Stimulated activated naive CD8-positive, alpha-beta T cell treated with anti-CD3 and anti-CD28 coated beads, Interleukin-15, amount 100 ng/mL, for 72 hours (primary cell): ENCODE data around the gene ZNF677.
A peak's percentile ranks its signal among the peaks of the same experiment; 100 is the strongest.
"Not testable (repeated sequence)": the region's sequence is repeated elsewhere in the genome, so short reads cannot be mapped to it uniquely, and the experiment has no call there.

ENCODE experiments used
- ATAC-seq: fragments of 150-1000 bp; cut with Tn5 transposase; 2 replicates; pipeline ENCODE4 v1.10.0; 2021; ENCODE audit warnings: mild to moderate bottlenecking, moderate library complexity
- DNase-seq, 2 donors: peaks; one replicate each; pipeline ENCODE4 v3.0.0; 2021 to 2022
- H3K27ac Mint-ChIP-seq, 2 donors: one replicate each; pipeline ENCODE4 v1.8.0; 2022; ENCODE audit warnings: mild to moderate bottlenecking in 2 of 2, mixed read lengths in 2 of 2, moderate library complexity in 2 of 2
- H3K27me3 Mint-ChIP-seq: one replicate; pipeline ENCODE4 v1.8.0; 2022; ENCODE audit warnings: mixed read lengths
- H3K4me1 Mint-ChIP-seq: one replicate; pipeline ENCODE4 v1.8.0; 2022; ENCODE audit warnings: mild to moderate bottlenecking, mixed read lengths
- H3K4me3 Mint-ChIP-seq, 2 donors: one replicate each; pipeline ENCODE4 v1.8.0; 2022; ENCODE audit warnings: mild to moderate bottlenecking in 2 of 2, mixed read lengths in 2 of 2, moderate library complexity in 1 of 2
- H3K9me3 Mint-ChIP-seq, 2 donors: one replicate each; pipeline ENCODE4 v1.8.0; 2022; ENCODE audit warnings: mixed read lengths in 2 of 2

Gene ZNF677

DNA sequence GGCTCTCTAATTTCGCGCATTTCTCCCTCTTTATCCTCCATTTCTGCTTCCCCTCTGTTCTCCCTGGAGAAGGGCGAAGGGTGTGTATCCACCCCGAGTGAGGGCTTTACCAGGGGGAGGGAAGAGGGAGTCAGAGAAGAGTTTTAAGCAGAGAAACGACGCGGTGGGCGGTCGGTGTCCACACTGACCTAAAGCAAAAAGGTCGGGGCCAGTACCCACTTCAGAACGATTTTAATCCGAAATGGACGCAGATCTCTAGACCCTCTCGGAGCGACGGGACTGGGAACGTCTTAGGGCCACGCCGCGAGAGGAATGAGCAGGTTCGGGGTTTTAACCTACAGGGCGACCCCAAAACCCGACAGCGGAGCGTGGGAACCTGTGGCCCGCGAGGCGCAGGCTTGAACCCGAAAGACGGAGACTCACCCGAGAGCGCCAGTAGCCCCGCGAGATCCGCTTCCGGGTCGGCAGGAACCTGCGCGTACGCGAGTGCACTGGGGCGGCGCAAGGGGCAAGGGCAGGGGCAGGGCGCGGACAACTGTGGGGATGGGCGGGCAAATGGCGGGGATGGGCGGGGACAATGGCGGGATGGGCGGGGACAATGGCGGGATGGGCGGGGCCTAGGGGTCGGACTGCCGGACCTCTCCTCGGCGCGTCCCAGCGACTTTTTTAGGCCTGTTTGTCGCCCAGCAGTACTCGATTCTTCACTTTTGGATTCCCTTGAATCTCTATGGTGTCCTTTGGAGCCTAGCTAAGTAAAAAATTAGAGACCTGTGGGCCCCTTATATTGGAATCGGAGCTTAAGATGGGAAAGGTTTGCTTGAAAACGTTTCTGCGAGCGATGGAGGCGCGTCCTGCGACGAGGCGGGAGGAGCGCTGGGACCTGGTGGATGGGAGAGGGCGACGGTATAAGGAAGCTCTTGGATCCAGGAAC, at the start of gene ZNF677:
Gene ZNF677 (minus strand): TSS at position 463 of the 931 bp plus-strand sequence. CDS start 3,323 bp downstream, outside the sequence.
- H3K4me1 Mint-ChIP-seq, result peaks cover 13% of the 10 kb centered on the region
- peak within 1 kb of the TSS; percentile 83 to 87 for H3K4me3 Mint-ChIP-seq
- peak; percentile 84 to 93 for DNase-seq
- peaks cover 35 to 59% of the 10 kb centered on the region in 2 donors for H3K9me3 Mint-ChIP-seq
- H3K27ac Mint-ChIP-seq, result peak within 1 kb of the TSS; percentile 65 to 84
- no peaks in the 10 kb centered on the region for H3K27me3 Mint-ChIP-seq
- ATAC-seq, result peak; percentile 100

DNA sequence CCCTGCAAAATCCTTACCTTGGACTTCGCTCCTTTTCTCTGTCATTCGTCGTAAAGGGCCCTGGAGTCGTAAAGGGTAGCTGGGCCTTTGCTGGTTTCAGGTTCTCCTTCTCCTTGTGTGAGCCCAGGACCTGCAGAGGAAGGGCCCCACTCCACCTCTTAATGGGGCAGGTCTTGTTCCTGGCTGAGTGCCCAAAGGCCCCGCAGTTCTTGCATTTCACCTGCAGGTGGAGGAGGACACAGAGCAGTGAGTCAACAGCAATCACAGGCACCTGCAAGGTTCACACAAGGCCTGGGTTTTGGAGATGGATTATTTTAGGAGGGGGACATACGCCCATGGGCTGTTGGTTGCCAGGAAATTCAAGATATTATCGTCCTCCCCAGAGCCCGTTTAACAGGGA, 46.7 kb upstream of the ZNF677 start:
- H3K27ac Mint-ChIP-seq, H3K4me1 Mint-ChIP-seq: not testable (repeated sequence)
- peaks cover 7 to 45% of the 10 kb centered on the region in 2 donors for H3K9me3 Mint-ChIP-seq

DNA sequence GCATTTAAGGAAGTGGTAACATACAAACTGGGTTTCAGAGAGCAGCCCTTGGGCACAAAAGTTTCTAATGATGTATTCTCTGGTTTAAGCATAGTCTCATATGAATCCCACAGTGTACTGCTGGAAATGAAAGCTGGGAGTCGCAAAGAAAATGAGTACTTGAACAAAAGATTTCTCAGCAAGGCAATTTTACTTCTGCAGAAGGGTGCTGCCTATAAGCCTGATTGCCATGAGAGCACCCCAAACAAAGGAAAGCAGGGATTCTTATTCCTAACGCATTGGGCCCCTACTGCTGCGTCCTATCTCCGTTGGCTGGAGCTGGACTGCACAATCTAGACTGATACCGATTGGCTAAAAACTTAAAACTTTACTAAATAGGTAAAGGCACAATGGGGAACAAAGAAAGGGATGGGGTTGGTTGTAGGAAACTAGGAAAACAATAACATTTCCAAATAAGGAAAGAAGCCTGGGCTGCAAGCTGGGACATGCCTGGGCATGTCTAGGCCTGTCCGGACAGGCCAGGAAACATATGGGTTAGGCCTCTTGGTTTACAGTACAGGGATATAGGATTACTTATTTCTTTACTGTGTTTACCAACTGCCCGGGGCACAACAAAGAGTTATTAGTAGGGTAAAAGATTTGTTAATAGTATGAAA, 40.2 kb upstream of the ZNF677 start:
- no peaks in the 10 kb centered on the region for H3K4me1 Mint-ChIP-seq
- H3K27me3 Mint-ChIP-seq, result no peaks in the 10 kb centered on the region
- H3K9me3 Mint-ChIP-seq, result peaks cover 35 to 58% of the 10 kb centered on the region in 2 donors
- no peak for ATAC-seq
- DNase-seq, result no peak
- H3K4me3 Mint-ChIP-seq, result no peak overlapping the region
- H3K27ac Mint-ChIP-seq, result peak overlapping the region; percentile 37 to 48

More for the DNA sequence above, 46.7 kb upstream of the ZNF677 start:
- DNase-seq, H3K4me3 Mint-ChIP-seq, ATAC-seq: not testable (repeated sequence)
- H3K27me3 Mint-ChIP-seq, result peaks cover 16% of the 10 kb centered on the region

DNA sequence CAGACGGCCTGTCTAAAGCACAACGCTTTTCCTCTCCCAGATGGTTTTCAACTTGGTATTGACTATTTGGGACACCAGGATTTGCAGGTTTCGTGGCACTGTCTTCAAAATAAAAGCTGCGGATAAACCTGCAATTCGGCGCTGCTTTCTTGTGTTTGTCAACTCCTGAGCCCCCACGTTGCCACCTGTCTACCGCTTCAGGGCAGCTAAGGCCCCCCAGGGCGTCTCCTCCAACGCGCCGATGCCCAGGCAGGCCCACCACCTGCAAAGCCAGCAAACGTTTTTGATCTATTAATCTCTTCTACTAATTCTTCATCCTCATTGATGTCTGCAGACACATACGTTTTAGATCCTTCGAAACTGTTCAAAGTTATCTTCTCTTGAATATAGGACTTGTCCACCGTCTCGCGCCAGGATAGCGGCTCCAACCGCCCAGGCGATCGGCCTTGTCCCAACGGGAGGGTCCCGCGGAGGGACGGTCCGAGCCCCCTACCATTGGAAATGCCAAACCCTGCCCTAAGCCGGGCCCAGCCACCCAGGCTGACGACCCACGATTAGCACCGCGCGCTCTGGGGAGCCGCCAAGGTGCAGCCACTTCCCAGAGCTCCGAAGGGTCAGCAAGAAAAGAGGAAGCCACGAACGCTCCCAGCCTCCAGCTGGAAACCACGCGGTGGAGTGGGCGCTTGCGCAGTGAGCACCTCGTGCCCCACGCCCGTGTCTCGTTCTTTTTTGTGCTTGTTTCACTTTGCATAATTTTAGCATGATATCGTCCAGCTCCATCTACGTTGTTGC, 36.3 kb upstream of the ZNF677 start:
- ATAC-seq (no peak), DNase-seq (no peak)
- Mint-ChIP-seq H3K9me3 (peaks cover 36 to 60% of the 10 kb centered on the region in 2 donors), H3K27ac (peak overlapping the region in 1 of 2 donors; percentile 7), H3K4me3 (no peak overlapping the region), H3K4me1 (no peaks in the 10 kb centered on the region), H3K27me3 (no peaks in the 10 kb centered on the region)

DNA sequence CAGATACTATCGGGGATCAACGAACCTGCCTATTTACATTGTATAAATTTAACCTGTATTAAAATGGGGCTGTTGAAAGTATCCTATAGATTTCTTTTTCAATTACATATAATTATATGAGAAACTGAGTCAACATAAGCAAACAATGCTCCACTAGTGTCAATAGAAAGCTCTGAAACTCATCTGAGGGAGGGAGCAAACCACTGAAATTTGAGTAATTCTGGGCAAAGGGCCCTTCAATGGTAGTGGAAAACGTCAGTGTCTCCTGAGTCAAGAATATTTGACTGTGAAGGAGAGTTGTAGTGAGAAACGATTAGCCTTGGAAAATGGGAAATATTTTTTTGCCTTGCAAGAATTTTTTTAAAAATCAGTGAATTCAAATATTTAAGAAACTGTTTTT, 30.4 kb upstream of the ZNF677 start:
- ATAC-seq (no peak), DNase-seq (no peak)
- H3K9me3 Mint-ChIP-seq, result peaks cover 21 to 30% of the 10 kb centered on the region in 2 donors
- H3K4me1 Mint-ChIP-seq, result no peaks in the 10 kb centered on the region
- H3K27ac Mint-ChIP-seq, result no peak overlapping the region
- no peak overlapping the region for H3K4me3 Mint-ChIP-seq
- H3K27me3 Mint-ChIP-seq, result no peaks in the 10 kb centered on the region

DNA sequence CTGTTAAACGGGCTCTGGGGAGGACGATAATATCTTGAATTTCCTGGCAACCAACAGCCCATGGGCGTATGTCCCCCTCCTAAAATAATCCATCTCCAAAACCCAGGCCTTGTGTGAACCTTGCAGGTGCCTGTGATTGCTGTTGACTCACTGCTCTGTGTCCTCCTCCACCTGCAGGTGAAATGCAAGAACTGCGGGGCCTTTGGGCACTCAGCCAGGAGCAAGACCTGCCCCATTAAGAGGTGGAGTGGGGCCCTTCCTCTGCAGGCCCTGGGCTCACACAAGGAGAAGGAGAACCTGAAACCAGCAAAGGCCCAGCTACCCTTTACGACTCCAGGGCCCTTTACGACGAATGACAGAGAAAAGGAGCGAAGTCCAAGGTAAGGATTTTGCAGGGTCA, 27.3 kb upstream of the ZNF677 start:
- H3K27me3 Mint-ChIP-seq, H3K4me1 Mint-ChIP-seq, ATAC-seq, H3K27ac Mint-ChIP-seq, H3K4me3 Mint-ChIP-seq: not testable (repeated sequence)
- DNase-seq, result peak in 1 of 2 donors; percentile 8
- peaks cover 26 to 41% of the 10 kb centered on the region in 2 donors for H3K9me3 Mint-ChIP-seq

DNA sequence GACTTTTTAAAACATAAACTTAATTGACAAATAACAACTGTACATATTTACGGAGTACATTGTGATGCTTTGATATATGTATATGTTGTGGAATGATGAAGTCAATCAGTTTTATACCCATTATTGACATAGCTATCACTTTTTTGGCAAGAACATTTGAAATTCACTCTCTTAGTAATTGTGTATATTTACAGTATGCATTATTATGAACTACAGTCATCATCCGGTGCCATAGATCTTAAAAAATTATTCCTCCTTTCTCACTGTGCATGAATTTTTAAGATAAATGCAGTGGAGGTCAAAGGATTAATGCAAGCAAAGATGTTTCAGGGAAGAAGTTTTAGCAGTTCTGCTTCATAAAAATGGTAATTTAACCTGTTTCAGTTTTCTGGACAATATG, 20.8 kb upstream of the ZNF677 start:
- ATAC-seq, result no peak
- Mint-ChIP-seq H3K4me3 (no peak overlapping the region), H3K27ac (no peak overlapping the region), H3K27me3 (no peaks in the 10 kb centered on the region), H3K9me3 (peaks cover 46 to 68% of the 10 kb centered on the region in 2 donors), H3K4me1 (no peaks in the 10 kb centered on the region)
- DNase-seq, result no peak

DNA sequence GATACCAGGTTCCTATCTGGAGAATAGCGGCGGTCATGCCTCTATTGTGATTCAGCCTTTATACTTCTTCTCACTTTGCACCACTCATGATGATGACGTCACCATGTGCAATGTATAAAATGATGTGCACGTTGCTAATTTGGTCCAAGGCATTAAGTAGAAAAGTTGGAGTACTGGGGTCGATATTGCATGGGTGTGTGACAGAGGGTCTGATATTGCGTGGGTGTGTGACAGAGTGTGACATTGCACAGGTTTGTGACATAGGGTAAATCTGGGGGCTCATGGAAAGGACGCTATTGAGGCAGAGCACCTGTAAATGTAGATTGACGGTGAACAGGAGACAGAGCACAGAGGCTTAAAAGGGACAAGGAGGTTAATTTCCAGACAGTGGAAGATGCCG, 17.4 kb upstream of the ZNF677 start:
- Mint-ChIP-seq H3K4me3 (no peak overlapping the region), H3K27me3 (no peaks in the 10 kb centered on the region), H3K27ac (no peak overlapping the region), H3K4me1 (no peaks in the 10 kb centered on the region), H3K9me3 (peaks cover 39 to 48% of the 10 kb centered on the region in 2 donors)
- no peak for ATAC-seq
- DNase-seq, result no peak

DNA sequence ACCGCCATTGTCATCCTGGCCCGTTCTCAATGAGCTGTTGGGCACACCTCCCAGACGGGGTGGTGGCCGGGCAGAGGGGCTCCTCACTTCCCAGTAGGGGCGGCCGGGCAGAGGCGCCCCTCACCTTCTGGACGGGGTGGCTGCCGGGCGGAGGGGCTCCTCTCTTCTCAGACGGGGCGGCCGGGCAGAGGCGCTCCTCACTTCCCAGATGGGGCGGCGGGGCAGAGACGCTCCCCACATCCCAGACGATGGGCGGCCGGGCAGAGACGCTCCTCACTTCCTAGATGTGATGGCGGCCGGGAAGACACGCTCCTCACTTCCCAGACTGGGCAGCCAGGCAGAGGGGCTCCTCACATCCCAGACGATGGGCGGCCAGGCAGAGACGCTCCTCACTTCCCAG, 15.2 kb upstream of the ZNF677 start:
- DNase-seq, H3K4me3 Mint-ChIP-seq, H3K27ac Mint-ChIP-seq, ATAC-seq, H3K27me3 Mint-ChIP-seq, H3K4me1 Mint-ChIP-seq: not testable (repeated sequence)
- H3K9me3 Mint-ChIP-seq, result peaks cover 37 to 49% of the 10 kb centered on the region in 2 donors

DNA sequence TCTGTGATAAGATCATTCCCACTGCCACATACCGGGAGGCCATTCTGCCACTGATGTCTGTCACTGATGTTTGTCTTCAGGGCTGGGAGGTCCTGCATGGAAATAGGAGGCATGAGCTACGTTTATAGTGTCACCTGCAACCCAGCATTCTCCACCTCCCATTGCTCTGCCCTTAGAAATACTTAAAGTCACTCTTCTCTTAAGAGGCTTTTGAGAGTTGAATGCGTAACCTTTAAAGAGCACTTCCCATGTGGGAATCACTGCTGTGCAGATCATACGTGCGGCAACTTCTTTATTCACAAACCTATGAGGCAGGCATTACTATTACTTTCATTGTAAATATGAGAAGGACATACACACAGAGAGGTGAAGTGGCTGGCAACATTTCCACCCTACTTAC, 12.9 kb upstream of the ZNF677 start, which contains the start of gene VN1R4:
Gene VN1R4 (minus strand): TSS at position 101 of the 400 bp plus-strand sequence. CDS start 58 bp downstream, at position 43.
- H3K9me3 Mint-ChIP-seq, result peaks cover 47 to 49% of the 10 kb centered on the region in 2 donors
- DNase-seq, H3K27me3 Mint-ChIP-seq, H3K27ac Mint-ChIP-seq, H3K4me3 Mint-ChIP-seq, H3K4me1 Mint-ChIP-seq, ATAC-seq: not testable (repeated sequence)

DNA sequence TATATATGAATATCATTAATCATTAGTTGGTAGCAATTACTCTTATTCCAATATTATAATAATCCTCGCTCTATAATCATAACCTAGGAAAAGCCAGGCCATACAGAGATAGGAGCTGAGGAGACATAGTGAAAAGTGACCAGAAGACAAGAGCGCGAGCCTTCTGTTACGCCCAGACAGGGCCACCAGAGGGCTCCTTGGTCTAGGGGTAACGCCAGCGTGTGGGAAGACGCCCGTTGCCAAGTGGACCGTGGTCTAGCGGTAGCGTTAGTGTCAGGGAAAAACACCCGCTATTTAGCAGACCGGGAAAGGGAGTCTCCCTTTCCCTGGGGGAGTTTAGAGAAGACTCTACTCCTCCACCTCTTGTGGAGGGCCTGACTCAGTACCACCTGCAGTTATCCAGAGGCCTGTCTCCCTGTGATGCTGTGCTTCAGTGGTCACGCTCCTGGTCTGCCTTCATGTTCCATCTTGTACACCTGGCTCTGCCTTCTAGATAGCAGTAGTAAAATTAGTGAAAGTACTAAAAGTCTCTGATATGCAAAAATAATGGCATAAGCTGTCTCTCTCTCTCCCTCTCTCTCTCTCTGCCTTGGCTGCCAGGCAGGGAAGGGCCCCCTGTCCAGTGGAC, 3.2 kb upstream of the ZNF677 start, which contains the start of gene VN1R2:
Gene VN1R2 (plus strand): TSS at position 578 of the 628 bp plus-strand sequence. CDS start 84 bp downstream, outside the sequence.
- not testable (repeated sequence) for H3K27ac Mint-ChIP-seq, H3K27me3 Mint-ChIP-seq, ATAC-seq, H3K4me3 Mint-ChIP-seq
- DNase-seq, result peak in 1 of 2 donors; percentile 10
- Mint-ChIP-seq H3K4me1 (peaks cover 13% of the 10 kb centered on the region), H3K9me3 (peaks cover 16 to 42% of the 10 kb centered on the region in 2 donors)

DNA sequence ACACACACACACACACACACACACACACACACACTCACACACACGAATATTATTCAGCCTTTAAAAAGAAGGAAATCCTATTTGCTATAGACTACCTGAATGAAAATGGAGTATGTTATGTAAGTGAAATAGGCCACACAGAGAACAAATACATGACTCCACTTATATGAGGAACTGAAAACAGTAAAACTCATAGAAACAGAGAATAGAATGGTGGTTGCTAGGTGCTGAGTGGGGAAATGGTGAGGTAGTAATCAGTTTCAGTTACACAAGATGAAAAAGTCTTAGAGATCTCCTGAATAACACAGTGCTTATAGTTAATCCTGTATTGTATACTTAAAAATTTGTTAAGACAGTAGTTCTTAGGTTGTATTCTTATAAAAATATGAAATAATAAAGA, 8.2 kb downstream of the ZNF677 start:
- Mint-ChIP-seq H3K4me1 (no peaks in the 10 kb centered on the region), H3K4me3 (no peak overlapping the region), H3K27me3 (no peaks in the 10 kb centered on the region), H3K27ac (no peak overlapping the region), H3K9me3 (peaks cover 63 to 65% of the 10 kb centered on the region in 2 donors)
- DNase-seq (no peak), ATAC-seq (no peak)

DNA sequence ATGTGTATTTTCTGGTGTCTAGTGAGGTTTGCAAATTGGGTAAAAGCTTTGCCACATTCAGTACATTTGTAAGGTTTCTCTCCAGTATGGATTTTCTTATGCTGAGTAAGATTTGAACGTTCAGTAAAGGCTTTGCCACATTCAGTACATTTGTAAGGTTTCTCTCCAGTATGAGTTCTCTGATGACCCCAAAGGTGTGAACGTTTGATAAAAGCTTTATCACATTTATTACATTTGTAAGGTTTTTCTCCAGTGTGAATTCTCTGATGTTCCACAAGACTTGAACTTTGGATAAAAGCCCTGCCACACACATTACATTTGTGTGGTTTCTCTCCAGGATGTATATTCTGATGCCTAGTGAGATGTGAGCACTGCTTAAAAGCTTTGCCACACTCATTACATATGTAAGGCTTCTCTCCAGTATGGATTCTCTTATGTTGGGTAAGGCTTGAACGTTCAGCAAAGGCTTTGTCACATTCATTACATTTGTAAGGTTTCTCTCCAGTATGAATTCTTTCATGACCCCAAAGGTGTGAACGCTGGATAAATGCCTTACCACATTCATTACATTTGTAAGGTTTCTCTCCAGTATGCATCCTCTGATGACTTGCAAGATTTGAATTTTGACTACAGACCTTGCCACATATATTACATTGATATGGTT, 17.4 kb downstream of the ZNF677 start:
- no peak for DNase-seq
- H3K4me1 Mint-ChIP-seq, result no peaks in the 10 kb centered on the region
- ATAC-seq, result no peak
- H3K27ac Mint-ChIP-seq, result no peak overlapping the region
- no peaks in the 10 kb centered on the region for H3K27me3 Mint-ChIP-seq
- H3K4me3 Mint-ChIP-seq, result no peak overlapping the region
- peaks cover 50 to 79% of the 10 kb centered on the region in 2 donors for H3K9me3 Mint-ChIP-seq

DNA sequence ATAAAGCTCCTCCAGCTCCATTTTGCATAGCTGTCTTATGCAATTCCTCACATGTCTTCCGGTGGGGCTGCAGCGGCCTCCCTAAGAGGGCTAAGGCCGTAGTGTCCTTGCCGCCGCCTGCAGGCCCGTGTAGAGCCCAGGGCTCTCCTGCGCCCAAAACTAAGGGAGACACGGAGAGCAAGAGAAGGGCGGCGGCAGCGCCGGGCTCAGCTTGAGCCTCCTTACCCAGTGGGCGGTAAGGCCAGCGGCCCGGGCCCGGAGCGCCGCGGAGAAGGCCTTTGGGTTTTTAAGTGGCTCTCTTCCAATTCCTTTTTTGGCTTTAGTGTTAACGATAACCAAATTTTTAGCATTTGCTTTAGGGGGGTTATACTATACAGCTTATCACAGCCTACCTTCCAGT, 30.1 kb downstream of the ZNF677 start:
- ATAC-seq (no peak), DNase-seq (no peak)
- H3K4me3 Mint-ChIP-seq, result no peak overlapping the region
- H3K9me3 Mint-ChIP-seq, result peaks cover 39 to 48% of the 10 kb centered on the region in 2 donors
- H3K27ac Mint-ChIP-seq, result no peak overlapping the region
- H3K27me3 Mint-ChIP-seq, result no peaks in the 10 kb centered on the region
- no peaks in the 10 kb centered on the region for H3K4me1 Mint-ChIP-seq
